ENCODE measurements around the gene SPO11. TPM values are rescaled to one million over a fixed set of nuclear protein-coding genes. Genes with fewer than 3 reads are reported as not detected.

SPO11 gene
- total RNA-seq, 1 experiment from 2014 or later = not detected

DNA sequence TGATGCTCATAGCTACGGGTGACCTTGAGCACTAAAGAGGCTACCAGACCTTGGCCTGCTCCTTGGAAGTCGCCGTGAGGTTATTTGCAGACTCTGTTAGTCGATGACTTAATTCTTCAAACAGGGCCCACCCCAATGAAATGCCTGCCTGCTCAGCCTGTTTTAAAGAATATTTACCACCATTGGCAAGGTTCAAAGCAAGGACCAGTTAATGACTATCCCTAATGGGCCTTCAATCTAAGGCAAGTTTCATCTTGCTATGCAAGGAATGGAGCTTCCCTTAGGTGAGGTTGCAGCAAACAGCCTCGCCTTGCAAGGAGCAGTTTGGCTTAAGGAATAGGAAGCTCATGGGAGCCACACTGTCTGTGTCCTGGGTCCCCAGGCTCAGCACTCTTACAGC lies 22.9 kb upstream of the SPO11 start:
- no peak overlapping the region for H3K9ac ChIP-seq (ENCODE audit: low read length)
- H3K4me3 ChIP-seq (replicated peaks in 1 of 2; ENCODE audit: low read depth in 1 of 2, low read length in 2 of 2) = no peak overlapping the region
- H4K20me1 ChIP-seq (ENCODE audit: insufficient read depth) = no peaks in the 10 kb centered on the region
- BruUV-seq (replicated peaks) = no TSS peak
- no peak for ATAC-seq
- H3K9me2 ChIP-seq (ENCODE audit: insufficient read depth) = no peaks in the 10 kb centered on the region
- TF ChIP-seq ZBTB33 (IDR thresholded peaks at IDR 0.05; ENCODE audit: extremely low read depth, insufficient replicate concordance, low read length) (no peak), ELF1 (IDR thresholded peaks at IDR 0.05; ENCODE audit: borderline replicate concordance, low read depth) (no peak), SRF (IDR thresholded peaks at IDR 0.05; ENCODE audit: low read depth) (no peak), REST (IDR thresholded peaks at IDR 0.05; ENCODE audit: low read depth) (no peak), POLR2A (IDR thresholded peaks at IDR 0.05; ENCODE audit: borderline replicate concordance, extremely low read depth, insufficient read depth, insufficient read length) (no peak)
- TF ChIP-seq, protein P1, sequence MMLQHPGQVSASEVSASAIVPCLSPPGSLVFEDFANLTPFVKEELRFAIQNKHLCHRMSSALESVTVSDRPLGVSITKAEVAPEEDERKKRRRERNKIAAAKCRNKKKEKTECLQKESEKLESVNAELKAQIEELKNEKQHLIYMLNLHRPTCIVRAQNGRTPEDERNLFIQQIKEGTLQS (IDR thresholded peaks at IDR 0.05) = no peak
- ChIA-PET POLR2A (no interaction called here), CTCF (no interaction called here), RAD21 (ENCODE audit: low non-redundant PET in 1 of 2, low total read pairs in 2 of 2, uncharacterized antibody in 2 of 2, unreplicated experiment in 2 of 2) (no interaction called here)
- no peak overlapping the region for H3K27ac ChIP-seq (ENCODE audit: low read depth, low read length)
- no peaks in the 10 kb centered on the region for H3K9me3 ChIP-seq (ENCODE audit: control insufficient read depth in 1 of 2, insufficient read depth in 1 of 2, low read depth in 1 of 2, low read length in 2 of 2)
- no peak for DNase-seq (ENCODE audit: low read depth, low spot score)
- H3K36me3 ChIP-seq (ENCODE audit: control insufficient read depth in 1 of 2, insufficient read depth in 2 of 2, low read length in 2 of 2) = no peaks in the 10 kb centered on the region
- no peaks in the 10 kb centered on the region for H3K4me1 ChIP-seq (ENCODE audit: control insufficient read depth in 1 of 2, insufficient read depth in 2 of 2, low read length in 2 of 2)
- H3K4me2 ChIP-seq (ENCODE audit: low read length) = no peak overlapping the region
- H3K27me3 ChIP-seq (ENCODE audit: insufficient read depth, low read length) = peaks cover 24% of the 10 kb centered on the region; the same call in 1 of the 2 replicates
- H3K79me2 ChIP-seq (ENCODE audit: insufficient read depth, low read length) = no peaks in the 10 kb centered on the region
- intact Hi-C loops (cut with micrococcal nuclease) = no loop called here
- no peak overlapping the region for H2AFZ ChIP-seq (ENCODE audit: low read depth, low read length, poor library complexity, severe bottlenecking)
